GM21528 (cell line): ENCODE results near the gene SUSD5.
A peak's percentile ranks its signal among the peaks of the same experiment; 100 is the strongest.
"Not testable (repeated sequence)": the region's sequence is repeated elsewhere in the genome, so short reads cannot be mapped to it uniquely, and the experiment has no call there.

Experiments
- ATAC-seq: cut with Tn5 transposase; IDR thresholded peaks from one replicate; pipeline ENCODE4 v1.9.1; 2021; ENCODE audit warnings: mild to moderate bottlenecking, moderate library complexity; ENCODE audit not compliant: unreplicated experiment, low FRiP score

The SUSD5 gene

GRCh38 chr3:33155301-33155700, 63.3 kb downstream of the SUSD5 start:
- no peak for ATAC-seq

- ATAC-seq = no peak
These were observed 64.8 kb downstream of the SUSD5 start for GRCh38 chr3:33153782-33154181.

GRCh38 chr3:33152363-33153360, 65.9 kb downstream of the SUSD5 start:
- no peak for ATAC-seq

GRCh38 chr3:33149342-33149741, 69.3 kb downstream of the SUSD5 start:
- ATAC-seq = no peak

- ATAC-seq = no peak
These were observed 71.7 kb downstream of the SUSD5 start for GRCh38 chr3:33146791-33147445.

- ATAC-seq = no peak
These were observed 72.6 kb downstream of the SUSD5 start for GRCh38 chr3:33145901-33146580.

- no peak for ATAC-seq
These were observed 73.2 kb downstream of the SUSD5 start for GRCh38 chr3:33145221-33145900.

GRCh38 chr3:33144433-33144832, 74.2 kb downstream of the SUSD5 start:
- ATAC-seq = no peak

GRCh38 chr3:33141006-33141405, 77.6 kb downstream of the SUSD5 start:
- ATAC-seq = no peak

GRCh38 chr3:33139996-33140395, 78.6 kb downstream of the SUSD5 start:
- ATAC-seq = no peak

GRCh38 chr3:33139006-33139623, 79.5 kb downstream of the SUSD5 start:
- not testable (repeated sequence) for ATAC-seq

- no peak for ATAC-seq
These were observed 80.9 kb downstream of the SUSD5 start for GRCh38 chr3:33137691-33138090.

GRCh38 chr3:33134026-33134625, 84.5 kb downstream of the SUSD5 start:
- ATAC-seq = no peak

- no peak for ATAC-seq
These were observed 86.6 kb downstream of the SUSD5 start for GRCh38 chr3:33132019-33132360.

GRCh38 chr3:33131331-33132018, 87.1 kb downstream of the SUSD5 start:
- peak; percentile 77 for ATAC-seq

GRCh38 chr3:33130144-33130543, 88.5 kb downstream of the SUSD5 start:
- no peak for ATAC-seq

GRCh38 chr3:33128706-33129105, 89.9 kb downstream of the SUSD5 start:
- no peak for ATAC-seq

- no peak for ATAC-seq
These were observed 92.8 kb downstream of the SUSD5 start for GRCh38 chr3:33125840-33126239.

- ATAC-seq = no peak
These were observed 94.0 kb downstream of the SUSD5 start for GRCh38 chr3:33124638-33125037.
